HG03039 (cell line): ENCODE results near the gene NCAPD2.

Experiments
- ATAC-seq: cut with Tn5 transposase; IDR thresholded peaks from one replicate; pipeline ENCODE4 v1.9.1; 2021; ENCODE audit warnings: mild to moderate bottlenecking, moderate library complexity; ENCODE audit not compliant: unreplicated experiment

NCAPD2 gene

GRCh38 chr12:6493497-6494257, at the start of gene NCAPD2:
Gene NCAPD2, plus strand, starts transcription at chr12:6494102. Its CDS starts 997 bp downstream, at chr12:6495099.
- peak; percentile 80 for ATAC-seq

DNA sequence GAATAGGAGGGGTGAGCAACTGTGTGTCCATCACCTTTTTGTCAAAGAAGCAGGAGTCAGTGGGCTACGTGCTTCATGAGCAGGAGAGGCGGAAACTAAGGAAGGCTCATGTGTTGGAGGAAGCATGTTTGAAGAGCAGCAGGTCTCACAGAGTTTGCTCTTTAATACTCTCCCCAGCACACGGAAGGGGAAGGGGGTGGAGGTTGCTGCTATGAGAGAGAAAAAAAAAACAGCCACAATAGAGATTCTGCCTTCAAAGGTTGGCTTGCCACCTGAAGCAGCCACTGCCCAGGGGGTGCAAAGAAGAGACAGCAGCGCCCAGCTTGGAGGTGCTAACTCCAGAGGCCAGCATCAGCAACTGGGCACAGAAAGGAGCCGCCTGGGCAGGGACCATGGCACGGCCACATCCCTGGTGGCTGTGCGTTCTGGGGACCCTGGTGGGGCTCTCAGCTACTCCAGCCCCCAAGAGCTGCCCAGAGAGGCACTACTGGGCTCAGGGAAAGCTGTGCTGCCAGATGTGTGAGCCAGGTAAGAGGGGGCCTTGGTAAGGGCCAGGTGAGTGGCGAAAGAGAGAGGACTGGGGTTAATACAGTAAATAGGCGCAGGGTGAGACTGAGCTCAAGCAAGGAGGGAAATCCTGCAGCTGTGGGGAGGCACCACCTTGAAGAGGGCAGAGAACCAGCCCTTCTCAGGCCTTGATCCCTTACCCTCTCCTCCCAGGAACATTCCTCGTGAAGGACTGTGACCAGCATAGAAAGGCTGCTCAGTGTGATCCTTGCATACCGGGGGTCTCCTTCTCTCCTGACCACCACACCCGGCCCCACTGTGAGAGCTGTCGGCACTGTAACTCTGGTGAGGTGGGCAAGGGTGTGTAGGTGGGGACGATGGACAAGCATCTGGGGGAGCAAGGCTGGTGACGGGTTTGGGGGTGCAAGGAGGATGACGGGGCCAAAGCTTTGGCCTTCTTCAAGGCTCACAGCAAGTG, 48.9 kb upstream of the NCAPD2 start, which contains the start of gene CD27:
Gene CD27, plus strand, starts transcription at position 252 of the 985 bp plus-strand sequence. Its CDS starts 141 bp downstream, at position 393.
- no peak for ATAC-seq

- ATAC-seq: no peak
Measured at GRCh38 chr12:6450091-6450868, 43.6 kb upstream of the NCAPD2 start.

GRCh38 chr12:6450869-6451347, 43.0 kb upstream of the NCAPD2 start:
- no peak for ATAC-seq

GRCh38 chr12:6451348-6452244, 42.3 kb upstream of the NCAPD2 start, which contains the start of gene TAPBPL:
Gene TAPBPL, plus strand, starts transcription at chr12:6452042. Its CDS starts 207 bp downstream, at chr12:6452249.
- ATAC-seq: peak; percentile 53

DNA sequence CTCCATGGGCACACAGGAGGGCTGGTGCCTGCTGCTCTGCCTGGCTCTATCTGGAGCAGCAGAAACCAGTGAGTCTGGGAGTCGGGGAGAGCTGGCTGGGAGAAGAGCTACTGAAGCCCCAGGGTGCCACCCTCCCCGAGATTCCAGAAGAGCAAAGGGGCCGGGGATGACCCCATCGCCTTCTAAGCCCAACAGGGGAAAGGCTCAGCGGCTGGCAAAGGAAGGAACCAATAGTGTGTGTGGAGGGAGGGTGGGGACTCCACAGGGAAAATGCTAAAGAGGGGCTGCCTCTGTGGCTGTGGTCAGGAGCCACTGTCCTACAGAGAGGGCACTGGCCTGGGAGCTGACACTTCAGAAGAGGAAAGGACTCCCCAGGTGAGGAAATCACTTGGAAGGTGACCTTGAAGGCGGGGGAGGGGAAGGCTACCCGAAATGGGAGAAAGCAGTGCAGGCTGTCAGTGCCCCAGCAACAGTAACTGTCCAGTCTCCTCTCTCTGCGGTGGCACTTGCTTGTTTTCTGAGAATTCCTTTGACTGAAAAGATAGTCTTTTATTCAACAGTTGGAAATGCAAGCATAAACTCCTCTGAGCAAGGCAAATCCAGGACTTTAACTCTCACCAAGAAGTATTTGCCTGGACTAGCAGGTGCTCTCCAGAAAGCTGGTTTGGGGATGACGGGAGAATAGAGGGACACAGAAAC, 41.5 kb upstream of the NCAPD2 start:
- no peak for ATAC-seq

- ATAC-seq: no peak
Measured at GRCh38 chr12:6452944-6453630, 40.8 kb upstream of the NCAPD2 start.

GRCh38 chr12:6457220-6457945, 36.5 kb upstream of the NCAPD2 start:
- no peak for ATAC-seq

DNA sequence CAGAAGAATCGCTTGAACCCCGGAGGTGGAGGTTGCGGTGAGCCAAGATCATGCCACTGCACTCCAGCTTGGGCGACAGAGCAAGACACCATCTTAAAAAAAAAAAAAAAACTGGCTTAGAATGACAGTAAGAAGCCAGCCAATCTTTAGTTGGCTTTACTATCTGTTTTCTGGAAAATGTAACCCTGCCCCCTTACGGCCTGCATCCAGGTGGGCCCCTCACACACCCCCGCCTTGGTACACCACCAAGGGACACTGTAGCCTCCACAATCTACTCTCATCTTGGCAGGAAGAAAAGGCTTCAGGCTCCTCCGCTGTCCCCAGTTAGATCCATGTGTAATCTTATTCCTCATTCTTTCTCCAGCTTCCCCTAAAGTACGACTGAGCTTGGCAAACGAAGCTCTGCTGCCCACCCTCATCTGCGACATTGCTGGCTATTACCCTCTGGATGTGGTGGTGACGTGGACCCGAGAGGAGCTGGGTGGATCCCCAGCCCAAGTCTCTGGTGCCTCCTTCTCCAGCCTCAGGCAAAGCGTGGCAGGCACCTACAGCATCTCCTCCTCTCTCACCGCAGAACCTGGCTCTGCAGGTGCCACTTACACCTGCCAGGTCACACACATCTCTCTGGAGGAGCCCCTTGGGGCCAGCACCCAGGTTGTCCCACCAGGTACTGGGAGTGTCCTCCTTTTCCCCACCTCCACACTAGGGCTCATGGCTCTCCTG, 35.5 kb upstream of the NCAPD2 start:
- no peak for ATAC-seq

DNA sequence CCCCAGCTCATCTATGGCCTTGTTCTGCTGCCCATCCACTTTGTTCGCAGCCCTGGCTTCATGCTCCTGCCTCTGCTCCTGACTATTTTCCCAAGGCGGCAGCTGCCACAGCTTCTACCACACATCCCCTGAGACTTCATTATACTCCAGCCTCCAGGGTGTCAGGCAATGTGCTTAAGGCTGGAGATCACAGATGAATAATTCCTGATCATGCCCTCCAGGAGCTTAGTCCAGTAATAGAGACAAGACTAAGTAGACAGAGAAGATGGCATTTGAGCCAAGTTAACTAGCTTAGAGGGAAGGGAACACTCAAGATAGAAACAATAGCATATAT, 34.9 kb upstream of the NCAPD2 start:
- no peak for ATAC-seq

GRCh38 chr12:6460751-6461371, 33.0 kb upstream of the NCAPD2 start:
- ATAC-seq: no peak

- ATAC-seq: peak; percentile 75
Measured at GRCh38 chr12:6461401-6462233, 32.3 kb upstream of the NCAPD2 start.

- no peak for ATAC-seq
Measured at GRCh38 chr12:6462234-6462995, 31.5 kb upstream of the NCAPD2 start.

DNA sequence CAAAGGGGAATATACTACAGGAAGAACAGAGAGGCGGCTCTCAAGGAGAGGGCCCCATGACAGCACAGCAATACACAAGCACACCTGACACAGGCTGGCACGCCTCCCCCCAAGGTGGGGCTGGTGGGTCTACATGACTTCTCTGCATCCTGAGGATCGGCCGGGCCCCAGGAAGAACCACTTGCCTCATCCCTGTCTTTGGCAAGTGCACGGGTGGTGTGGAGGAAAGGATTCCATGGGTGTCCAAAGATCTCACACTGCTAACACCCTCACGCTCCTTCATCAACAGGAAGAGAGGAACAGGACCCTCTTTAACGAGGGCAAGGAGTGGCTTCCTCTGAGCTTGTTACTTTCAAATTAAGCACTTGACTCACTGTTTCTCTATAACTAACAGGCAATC, 30.7 kb upstream of the NCAPD2 start:
- ATAC-seq: no peak

GRCh38 chr12:6463858-6464257, 30.0 kb upstream of the NCAPD2 start:
- ATAC-seq: no peak
